HEK293 (cell line): Measurements from ENCODE around the gene TBC1D24.

Experiments
- CTCF ChIA-PET: fragments of 350-600 bp; formaldehyde crosslinking; extraction: SDS; loops from one replicate; lab custom pipeline; 2021; ENCODE audit warnings: antibody characterized with exemption; lab: Yijun Ruan, JAX
- POLR2A ChIA-PET: fragments of 300-600 bp; formaldehyde crosslinking; extraction: SDS; loops from one replicate; lab custom pipeline; 2020; ENCODE audit warnings: antibody characterized with exemption, inconsistent platforms; lab: Yijun Ruan, JAX
- H3K27ac ChIP-seq: fragments of 200-500 bp; sonication (Bioruptor generic); 2 replicates; pipeline ENCODE4 v1.5.1; 2014; ENCODE audit warnings: low read depth, low read length, control low read depth, inconsistent platforms; ENCODE audit errors: extremely low read depth
- H3K36me3 ChIP-seq, 2 experiments: fragments of 200-500 bp in 1 of 2; sonication (Bioruptor generic) in 1 of 2; 1 replicate in 1 of 2; 2 replicates in 1 of 2; pipeline ENCODE4 v1.5.1; 2014 to 2017; ENCODE audit warnings: inconsistent platforms in 2 of 2, low read length in 2 of 2; ENCODE audit not compliant: control insufficient read depth in 2 of 2, insufficient read depth in 1 of 2
- H3K4me1 ChIP-seq: fragments of 200-500 bp; sonication (Bioruptor generic); 2 replicates; pipeline ENCODE4 v1.5.1; 2014; ENCODE audit warnings: mild to moderate bottlenecking, low read length, inconsistent platforms; ENCODE audit not compliant: control insufficient read depth, insufficient read depth
- H3K4me3 ChIP-seq: 2 replicates; pipeline ENCODE4 v1.5.1; 2011; ENCODE audit warnings: low read depth, mild to moderate bottlenecking, control low read depth, low read length, moderate library complexity
- H3K9me3 ChIP-seq: fragments of 200-500 bp; sonication (Bioruptor generic); 2 replicates; pipeline ENCODE4 v1.5.1; 2014; ENCODE audit warnings: low read depth, low read length, inconsistent platforms; ENCODE audit not compliant: control insufficient read depth, insufficient read depth
- BCL11B ChIP-seq: fragments of 450-650 bp; formaldehyde crosslinking; IDR thresholded peaks from 2 replicates; pipeline ENCODE4 v1.5.1; 2016; ENCODE audit warnings: low read depth, missing biosample characterization, missing genetic modification characterization
- KLF7 ChIP-seq: fragments of 450-650 bp; formaldehyde crosslinking; IDR thresholded peaks from 2 replicates; pipeline ENCODE4 v1.5.1; 2016; ENCODE audit warnings: missing biosample characterization, missing genetic modification characterization, borderline replicate concordance
- REPIN1 ChIP-seq: fragments of 450-650 bp; formaldehyde crosslinking; IDR thresholded peaks from 2 replicates; pipeline ENCODE4 v1.5.1; 2017; ENCODE audit warnings: missing biosample characterization, missing genetic modification characterization, low read depth
- ZFP69B ChIP-seq: fragments of 450-650 bp; formaldehyde crosslinking; IDR thresholded peaks from 2 replicates; pipeline ENCODE4 v1.5.1; 2016; ENCODE audit warnings: missing biosample characterization, missing genetic modification characterization
- ZNF112 ChIP-seq: fragments of 450-650 bp; formaldehyde crosslinking; IDR thresholded peaks from 2 replicates; pipeline ENCODE4 v1.5.0; 2017; ENCODE audit warnings: missing biosample characterization, missing genetic modification characterization
- ZNF16 ChIP-seq: fragments of 450-650 bp; formaldehyde crosslinking; IDR thresholded peaks from 2 replicates; pipeline ENCODE4 v1.5.1; 2016; ENCODE audit warnings: low read depth, missing biosample characterization, missing genetic modification characterization
- ZNF2 ChIP-seq: fragments of 450-650 bp; formaldehyde crosslinking; IDR thresholded peaks from 2 replicates; pipeline ENCODE4 v1.5.1; 2016; ENCODE audit warnings: missing biosample characterization, missing genetic modification characterization
- ZNF202 ChIP-seq: fragments of 450-650 bp; formaldehyde crosslinking; IDR thresholded peaks from 2 replicates; pipeline ENCODE4 v1.5.1; 2016; ENCODE audit warnings: missing biosample characterization, missing genetic modification characterization, borderline replicate concordance
- ZNF530 ChIP-seq: fragments of 450-650 bp; formaldehyde crosslinking; IDR thresholded peaks from 2 replicates; pipeline ENCODE4 v1.5.1; 2016; ENCODE audit warnings: low read depth, missing biosample characterization, missing genetic modification characterization
- ZNF600 ChIP-seq: fragments of 450-650 bp; formaldehyde crosslinking; IDR thresholded peaks from 2 replicates; pipeline ENCODE4 v1.5.1; 2016; ENCODE audit warnings: missing biosample characterization, missing genetic modification characterization
- ZNF785 ChIP-seq: fragments of 450-650 bp; formaldehyde crosslinking; IDR thresholded peaks from 2 replicates; pipeline ENCODE4 v1.5.1; 2016; ENCODE audit warnings: missing biosample characterization, missing genetic modification characterization
- ZNF792 ChIP-seq: fragments of 450-650 bp; formaldehyde crosslinking; IDR thresholded peaks from 2 replicates; pipeline ENCODE4 v1.5.1; 2016; ENCODE audit warnings: missing biosample characterization, missing genetic modification characterization
- ZXDB ChIP-seq: fragments of 450-650 bp; formaldehyde crosslinking; IDR thresholded peaks from 2 replicates; pipeline ENCODE4 v1.5.1; 2016; ENCODE audit warnings: missing biosample characterization, missing genetic modification characterization
- TF ChIP-seq, protein P1 (sequence below): fragments of 450-650 bp; formaldehyde crosslinking; IDR thresholded peaks from 2 replicates; pipeline ENCODE4 v1.5.1; 2016; ENCODE audit warnings: missing biosample characterization, missing genetic modification characterization
- TF ChIP-seq, protein P2 (sequence below): fragments of 450-650 bp; formaldehyde crosslinking; IDR thresholded peaks from 2 replicates; pipeline ENCODE4 v1.5.1; 2016; ENCODE audit warnings: missing biosample characterization, missing genetic modification characterization
- TF ChIP-seq, protein P3 (sequence below): fragments of 450-650 bp; formaldehyde crosslinking; IDR thresholded peaks from 2 replicates; pipeline ENCODE4 v1.5.1; 2016; ENCODE audit warnings: missing biosample characterization, missing genetic modification characterization, borderline replicate concordance
- TF ChIP-seq, protein P4 (sequence below): fragments of 450-650 bp; formaldehyde crosslinking; optimal IDR thresholded peaks from 2 replicates; pipeline ENCODE3; 2016; ENCODE audit warnings: missing biosample characterization, mild to moderate bottlenecking, missing genetic modification characterization
- TF ChIP-seq, protein P5 (sequence below): fragments of 450-650 bp; formaldehyde crosslinking; IDR thresholded peaks from 2 replicates; pipeline ENCODE4 v1.5.1; 2016; ENCODE audit warnings: missing biosample characterization, missing genetic modification characterization

Gene TBC1D24

DNA sequence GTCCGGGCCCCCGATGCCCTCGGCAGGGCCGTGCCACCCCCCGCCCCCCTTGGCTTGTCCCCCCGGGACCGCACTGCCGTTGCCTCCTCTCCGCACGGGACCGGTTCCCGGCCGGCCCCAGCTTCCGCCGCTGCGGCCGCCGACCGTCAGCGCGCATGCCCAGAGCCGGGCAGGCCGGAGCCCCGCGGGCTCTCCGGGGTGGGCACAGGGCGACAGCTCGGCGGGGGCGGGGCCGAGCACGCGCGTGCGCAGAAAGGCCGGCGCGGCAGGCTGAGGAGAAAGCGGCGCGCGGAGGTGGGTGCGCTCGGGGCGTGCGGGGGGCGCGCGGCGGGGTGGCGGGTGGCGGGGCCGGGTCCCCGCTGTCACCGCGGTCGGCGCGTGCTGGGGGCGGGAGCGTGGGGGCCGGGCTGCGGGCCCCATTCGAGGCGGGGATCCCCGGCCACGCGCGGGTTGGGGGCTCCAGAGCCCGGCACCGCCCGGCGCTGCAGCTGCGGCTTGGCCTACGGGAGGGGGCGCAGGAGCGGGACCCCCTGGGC is at the start of gene TBC1D24:
TSS of gene TBC1D24 (plus strand) at position 251 of the 536 bp plus-strand sequence. CDS start 21,022 bp downstream, outside the sequence.
- Histone ChIP-seq H3K27ac (peak within 1 kb of the TSS; percentile 79), H3K9me3 (no peaks in the 10 kb centered on the region), H3K4me1 (peaks cover 15% of the 10 kb centered on the region), H3K36me3 (peaks cover 0 to 4% of the 10 kb centered on the region in 2 experiments; a peak in 1 of 3 replicates), H3K4me3 (peak within 1 kb of the TSS; percentile 63)
- ChIA-PET POLR2A (interaction anchor here (0.7 to 1.7 kb wide), 8 partner anchors 14 to 223 kb away, joined by 3 to 10 read pairs (median 4); partner anchors contain the start of gene ECI1), CTCF (interaction anchor here (1.2 kb wide), 1 partner anchor 26 kb away, joined by 3 read pairs; no protein-coding TSS in a partner anchor)
- TF ChIP-seq, protein P1, sequence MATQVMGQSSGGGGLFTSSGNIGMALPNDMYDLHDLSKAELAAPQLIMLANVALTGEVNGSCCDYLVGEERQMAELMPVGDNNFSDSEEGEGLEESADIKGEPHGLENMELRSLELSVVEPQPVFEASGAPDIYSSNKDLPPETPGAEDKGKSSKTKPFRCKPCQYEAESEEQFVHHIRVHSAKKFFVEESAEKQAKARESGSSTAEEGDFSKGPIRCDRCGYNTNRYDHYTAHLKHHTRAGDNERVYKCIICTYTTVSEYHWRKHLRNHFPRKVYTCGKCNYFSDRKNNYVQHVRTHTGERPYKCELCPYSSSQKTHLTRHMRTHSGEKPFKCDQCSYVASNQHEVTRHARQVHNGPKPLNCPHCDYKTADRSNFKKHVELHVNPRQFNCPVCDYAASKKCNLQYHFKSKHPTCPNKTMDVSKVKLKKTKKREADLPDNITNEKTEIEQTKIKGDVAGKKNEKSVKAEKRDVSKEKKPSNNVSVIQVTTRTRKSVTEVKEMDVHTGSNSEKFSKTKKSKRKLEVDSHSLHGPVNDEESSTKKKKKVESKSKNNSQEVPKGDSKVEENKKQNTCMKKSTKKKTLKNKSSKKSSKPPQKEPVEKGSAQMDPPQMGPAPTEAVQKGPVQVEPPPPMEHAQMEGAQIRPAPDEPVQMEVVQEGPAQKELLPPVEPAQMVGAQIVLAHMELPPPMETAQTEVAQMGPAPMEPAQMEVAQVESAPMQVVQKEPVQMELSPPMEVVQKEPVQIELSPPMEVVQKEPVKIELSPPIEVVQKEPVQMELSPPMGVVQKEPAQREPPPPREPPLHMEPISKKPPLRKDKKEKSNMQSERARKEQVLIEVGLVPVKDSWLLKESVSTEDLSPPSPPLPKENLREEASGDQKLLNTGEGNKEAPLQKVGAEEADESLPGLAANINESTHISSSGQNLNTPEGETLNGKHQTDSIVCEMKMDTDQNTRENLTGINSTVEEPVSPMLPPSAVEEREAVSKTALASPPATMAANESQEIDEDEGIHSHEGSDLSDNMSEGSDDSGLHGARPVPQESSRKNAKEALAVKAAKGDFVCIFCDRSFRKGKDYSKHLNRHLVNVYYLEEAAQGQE (tag by site-specific recombination): no peak
- TF ChIP-seq ZNF600 (0 out of 2 replicates have a peak, but pooled peaks have one; percentile 8), REPIN1 (tag by site-specific recombination) (no peak), ZNF112 (tag by site-specific recombination) (no peak), ZNF785 (tag by site-specific recombination) (0 out of 2 replicates have a peak, but pooled peaks have one; percentile 42)
- TF ChIP-seq, protein P2, sequence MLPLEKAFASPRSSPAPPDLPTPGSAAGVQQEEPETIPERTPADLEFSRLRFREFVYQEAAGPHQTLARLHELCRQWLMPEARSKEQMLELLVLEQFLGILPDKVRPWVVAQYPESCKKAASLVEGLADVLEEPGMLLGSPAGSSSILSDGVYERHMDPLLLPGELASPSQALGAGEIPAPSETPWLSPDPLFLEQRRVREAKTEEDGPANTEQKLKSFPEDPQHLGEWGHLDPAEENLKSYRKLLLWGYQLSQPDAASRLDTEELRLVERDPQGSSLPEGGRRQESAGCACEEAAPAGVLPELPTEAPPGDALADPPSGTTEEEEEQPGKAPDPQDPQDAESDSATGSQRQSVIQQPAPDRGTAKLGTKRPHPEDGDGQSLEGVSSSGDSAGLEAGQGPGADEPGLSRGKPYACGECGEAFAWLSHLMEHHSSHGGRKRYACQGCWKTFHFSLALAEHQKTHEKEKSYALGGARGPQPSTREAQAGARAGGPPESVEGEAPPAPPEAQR (tag by site-specific recombination): no peak

DNA sequence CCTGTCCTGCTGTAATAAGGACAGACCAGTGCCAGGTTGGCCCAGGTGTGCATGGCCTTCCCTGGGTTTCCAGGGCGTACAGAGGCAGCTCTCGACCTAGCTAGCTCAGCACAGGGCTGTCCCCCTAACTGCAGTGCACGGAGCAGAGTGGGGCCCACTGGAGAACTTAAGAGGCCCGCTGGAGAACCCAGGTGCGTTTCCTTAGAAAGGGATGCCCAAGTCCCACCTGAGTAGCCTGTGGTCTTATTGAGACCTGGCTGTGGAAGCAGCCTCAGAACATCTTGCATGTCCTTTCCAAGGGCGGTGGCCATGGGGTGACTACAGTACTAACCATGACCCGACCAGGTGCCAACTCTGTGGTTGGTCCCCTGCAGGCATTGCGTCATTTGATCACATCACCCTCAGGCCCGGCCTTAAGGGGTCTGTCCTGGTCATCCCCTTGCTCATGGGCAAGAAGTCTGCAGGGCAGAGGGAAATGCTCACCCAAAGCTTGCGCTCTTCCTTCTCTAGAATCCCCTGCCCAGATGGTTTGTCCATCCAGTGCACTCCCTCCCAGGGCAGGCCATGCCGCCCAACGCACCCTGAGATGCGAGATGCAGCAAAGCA is 49.0 kb upstream of the TBC1D24 start:
- no peaks in the 10 kb centered on the region for H3K9me3 ChIP-seq
- CTCF ChIA-PET: no interaction called here
- peaks cover 0 to 3% of the 10 kb centered on the region in 2 experiments; a peak in 1 of 3 replicates for H3K36me3 ChIP-seq
- H3K4me1 ChIP-seq: no peaks in the 10 kb centered on the region; the same call in 1 of the 2 replicates
- H3K4me3 ChIP-seq: no peak overlapping the region
- H3K27ac ChIP-seq: no peak overlapping the region
- TF ChIP-seq ZXDB (tag by site-specific recombination) (no peak), ZNF2 (tag by site-specific recombination) (no peak), ZNF16 (tag by site-specific recombination) (no peak), ZNF792 (tag by site-specific recombination) (no peak), ZNF530 (no peak), ZFP69B (tag by site-specific recombination) (peak; percentile 13; the same call in 1 of the 2 replicates), BCL11B (tag by site-specific recombination) (no peak), ZNF202 (tag by site-specific recombination) (no peak), KLF7 (tag by site-specific recombination) (no peak)
- TF ChIP-seq, protein P3, sequence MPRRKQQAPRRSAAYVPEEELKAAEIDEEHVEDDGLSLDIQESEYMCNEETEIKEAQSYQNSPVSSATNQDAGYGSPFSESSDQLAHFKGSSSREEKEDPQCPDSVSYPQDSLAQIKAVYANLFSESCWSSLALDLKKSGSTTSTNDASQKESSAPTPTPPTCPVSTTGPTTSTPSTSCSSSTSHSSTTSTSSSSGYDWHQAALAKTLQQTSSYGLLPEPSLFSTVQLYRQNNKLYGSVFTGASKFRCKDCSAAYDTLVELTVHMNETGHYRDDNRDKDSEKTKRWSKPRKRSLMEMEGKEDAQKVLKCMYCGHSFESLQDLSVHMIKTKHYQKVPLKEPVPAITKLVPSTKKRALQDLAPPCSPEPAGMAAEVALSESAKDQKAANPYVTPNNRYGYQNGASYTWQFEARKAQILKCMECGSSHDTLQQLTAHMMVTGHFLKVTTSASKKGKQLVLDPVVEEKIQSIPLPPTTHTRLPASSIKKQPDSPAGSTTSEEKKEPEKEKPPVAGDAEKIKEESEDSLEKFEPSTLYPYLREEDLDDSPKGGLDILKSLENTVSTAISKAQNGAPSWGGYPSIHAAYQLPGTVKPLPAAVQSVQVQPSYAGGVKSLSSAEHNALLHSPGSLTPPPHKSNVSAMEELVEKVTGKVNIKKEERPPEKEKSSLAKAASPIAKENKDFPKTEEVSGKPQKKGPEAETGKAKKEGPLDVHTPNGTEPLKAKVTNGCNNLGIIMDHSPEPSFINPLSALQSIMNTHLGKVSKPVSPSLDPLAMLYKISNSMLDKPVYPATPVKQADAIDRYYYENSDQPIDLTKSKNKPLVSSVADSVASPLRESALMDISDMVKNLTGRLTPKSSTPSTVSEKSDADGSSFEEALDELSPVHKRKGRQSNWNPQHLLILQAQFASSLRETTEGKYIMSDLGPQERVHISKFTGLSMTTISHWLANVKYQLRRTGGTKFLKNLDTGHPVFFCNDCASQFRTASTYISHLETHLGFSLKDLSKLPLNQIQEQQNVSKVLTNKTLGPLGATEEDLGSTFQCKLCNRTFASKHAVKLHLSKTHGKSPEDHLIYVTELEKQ: no peak
- TF ChIP-seq, protein P4, sequence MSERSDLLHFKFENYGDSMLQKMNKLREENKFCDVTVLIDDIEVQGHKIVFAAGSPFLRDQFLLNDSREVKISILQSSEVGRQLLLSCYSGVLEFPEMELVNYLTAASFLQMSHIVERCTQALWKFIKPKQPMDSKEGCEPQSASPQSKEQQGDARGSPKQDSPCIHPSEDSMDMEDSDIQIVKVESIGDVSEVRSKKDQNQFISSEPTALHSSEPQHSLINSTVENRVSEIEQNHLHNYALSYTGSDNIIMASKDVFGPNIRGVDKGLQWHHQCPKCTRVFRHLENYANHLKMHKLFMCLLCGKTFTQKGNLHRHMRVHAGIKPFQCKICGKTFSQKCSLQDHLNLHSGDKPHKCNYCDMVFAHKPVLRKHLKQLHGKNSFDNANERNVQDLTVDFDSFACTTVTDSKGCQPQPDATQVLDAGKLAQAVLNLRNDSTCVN (tag by site-specific recombination): no peak
- TF ChIP-seq, protein P5, sequence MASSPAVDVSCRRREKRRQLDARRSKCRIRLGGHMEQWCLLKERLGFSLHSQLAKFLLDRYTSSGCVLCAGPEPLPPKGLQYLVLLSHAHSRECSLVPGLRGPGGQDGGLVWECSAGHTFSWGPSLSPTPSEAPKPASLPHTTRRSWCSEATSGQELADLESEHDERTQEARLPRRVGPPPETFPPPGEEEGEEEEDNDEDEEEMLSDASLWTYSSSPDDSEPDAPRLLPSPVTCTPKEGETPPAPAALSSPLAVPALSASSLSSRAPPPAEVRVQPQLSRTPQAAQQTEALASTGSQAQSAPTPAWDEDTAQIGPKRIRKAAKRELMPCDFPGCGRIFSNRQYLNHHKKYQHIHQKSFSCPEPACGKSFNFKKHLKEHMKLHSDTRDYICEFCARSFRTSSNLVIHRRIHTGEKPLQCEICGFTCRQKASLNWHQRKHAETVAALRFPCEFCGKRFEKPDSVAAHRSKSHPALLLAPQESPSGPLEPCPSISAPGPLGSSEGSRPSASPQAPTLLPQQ (tag by site-specific recombination): peak; percentile 58
- POLR2A ChIA-PET: no interaction called here
